HEK293 (cell line): Measurements from ENCODE around the gene DYNLRB2.

Experiments used
- BCL11A ChIP-seq: fragments of 450-650 bp; formaldehyde crosslinking; IDR thresholded peaks from 2 replicates; pipeline ENCODE4 v1.5.1; 2016; ENCODE audit warnings: low read depth, missing biosample characterization, missing genetic modification characterization
- CTCF ChIP-seq: fragments of 450-650 bp; formaldehyde crosslinking; IDR thresholded peaks from 2 replicates; pipeline ENCODE4 v1.5.1; 2016; ENCODE audit warnings: missing biosample characterization, missing genetic modification characterization
- PATZ1 ChIP-seq: fragments of 450-650 bp; formaldehyde crosslinking; IDR thresholded peaks from 2 replicates; pipeline ENCODE4 v1.5.1; 2016; ENCODE audit warnings: missing biosample characterization, missing genetic modification characterization
- TCF7L2 ChIP-seq: IDR thresholded peaks from 2 replicates; pipeline ENCODE4 v1.6.1; 2011; ENCODE audit warnings: low read depth, mild to moderate bottlenecking, inconsistent platforms, low read length, moderate library complexity, borderline replicate concordance
- YY2 ChIP-seq: fragments of 450-650 bp; formaldehyde crosslinking; IDR thresholded peaks from 2 replicates; pipeline ENCODE4 v1.5.1; 2016; ENCODE audit warnings: missing biosample characterization, missing genetic modification characterization
- ZBTB49 ChIP-seq: fragments of 450-650 bp; formaldehyde crosslinking; IDR thresholded peaks from 2 replicates; pipeline ENCODE4 v1.5.1; 2016; ENCODE audit warnings: missing biosample characterization, missing genetic modification characterization, low read depth
- ZFP37 ChIP-seq: fragments of 450-650 bp; formaldehyde crosslinking; IDR thresholded peaks from 2 replicates; pipeline ENCODE4 v1.5.1; 2016; ENCODE audit warnings: missing biosample characterization, missing genetic modification characterization
- ZNF501 ChIP-seq: fragments of 450-650 bp; formaldehyde crosslinking; IDR thresholded peaks from 2 replicates; pipeline ENCODE4 v1.5.1; 2016; ENCODE audit warnings: missing biosample characterization, missing genetic modification characterization

GRCh38 chr16:80525420-80525819, 15.4 kb upstream of the DYNLRB2 start:
- TF ChIP-seq CTCF (tag by site-specific recombination) (no peak), BCL11A (tag by site-specific recombination) (no peak), ZNF501 (tag by site-specific recombination) (no peak), ZFP37 (no peak), PATZ1 (no peak), ZBTB49 (tag by site-specific recombination) (no peak), TCF7L2 (no peak), YY2 (tag by site-specific recombination) (no peak)
